ENCODE results near the gene C10orf143. TPM values are rescaled to one million over a fixed set of nuclear protein-coding genes. Genes with fewer than 3 reads are reported as not detected.

The C10orf143 gene
- total RNA-seq, 1 donor, result 2.5 TPM

GRCh38 chr10:130029209-130029608, 81.4 kb downstream of the C10orf143 start:
- H3K27me3 ChIP-seq (ENCODE audit: insufficient read depth, low read length), result no peaks in the 10 kb centered on the region
- H3K4me1 ChIP-seq (ENCODE audit: insufficient read depth, low read length), result peaks cover 14% of the 10 kb centered on the region
- H2AFZ ChIP-seq (ENCODE audit: low read length), result no peak overlapping the region
- H3K36me3 ChIP-seq (ENCODE audit: insufficient read depth, low read length), result no peaks in the 10 kb centered on the region
- TF ChIP-seq, protein P1, sequence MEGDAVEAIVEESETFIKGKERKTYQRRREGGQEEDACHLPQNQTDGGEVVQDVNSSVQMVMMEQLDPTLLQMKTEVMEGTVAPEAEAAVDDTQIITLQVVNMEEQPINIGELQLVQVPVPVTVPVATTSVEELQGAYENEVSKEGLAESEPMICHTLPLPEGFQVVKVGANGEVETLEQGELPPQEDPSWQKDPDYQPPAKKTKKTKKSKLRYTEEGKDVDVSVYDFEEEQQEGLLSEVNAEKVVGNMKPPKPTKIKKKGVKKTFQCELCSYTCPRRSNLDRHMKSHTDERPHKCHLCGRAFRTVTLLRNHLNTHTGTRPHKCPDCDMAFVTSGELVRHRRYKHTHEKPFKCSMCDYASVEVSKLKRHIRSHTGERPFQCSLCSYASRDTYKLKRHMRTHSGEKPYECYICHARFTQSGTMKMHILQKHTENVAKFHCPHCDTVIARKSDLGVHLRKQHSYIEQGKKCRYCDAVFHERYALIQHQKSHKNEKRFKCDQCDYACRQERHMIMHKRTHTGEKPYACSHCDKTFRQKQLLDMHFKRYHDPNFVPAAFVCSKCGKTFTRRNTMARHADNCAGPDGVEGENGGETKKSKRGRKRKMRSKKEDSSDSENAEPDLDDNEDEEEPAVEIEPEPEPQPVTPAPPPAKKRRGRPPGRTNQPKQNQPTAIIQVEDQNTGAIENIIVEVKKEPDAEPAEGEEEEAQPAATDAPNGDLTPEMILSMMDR (IDR thresholded peaks at IDR 0.05; ENCODE audit: extremely low read depth, low read depth, low read length), result no peak
- peak overlapping the region; percentile 67 for H3K27ac ChIP-seq (ENCODE audit: low read depth, low read length)
- no peaks in the 10 kb centered on the region for H3K79me2 ChIP-seq (ENCODE audit: insufficient read depth, low read length)
- no peaks in the 10 kb centered on the region for H4K20me1 ChIP-seq (ENCODE audit: insufficient read depth, low read length)
- DNase-seq (ENCODE audit: insufficient read length, low spot score, missing footprints), result peak; percentile 46
- H3K4me2 ChIP-seq (ENCODE audit: insufficient read depth, low read length), result no peak overlapping the region
- no peak overlapping the region for H3K4me3 ChIP-seq (ENCODE audit: insufficient read depth, low read length)
- no peaks in the 10 kb centered on the region for H3K9me3 ChIP-seq (ENCODE audit: low read depth, low read length)

DNA sequence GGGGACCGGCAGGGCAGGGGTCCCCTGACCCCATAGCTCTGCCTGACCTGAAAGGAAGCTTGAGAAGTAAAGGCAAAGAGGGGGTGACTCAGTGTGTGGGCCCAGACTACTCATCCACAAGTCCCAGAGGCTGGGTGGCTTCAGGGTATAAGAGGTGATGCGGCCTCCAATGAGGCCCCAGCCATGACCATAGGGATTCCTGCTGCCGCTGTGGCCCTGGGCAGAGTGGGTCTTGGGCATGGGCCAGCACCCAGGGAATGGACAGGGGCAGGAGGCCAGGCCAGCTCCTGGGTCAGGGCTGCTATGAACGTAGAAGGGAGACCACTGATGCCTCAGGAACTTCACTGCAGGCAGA, 82.2 kb downstream of the C10orf143 start:
- H3K79me2 ChIP-seq (ENCODE audit: insufficient read depth, low read length), result no peaks in the 10 kb centered on the region

GRCh38 chr10:130027716-130028464, 82.7 kb downstream of the C10orf143 start:
- Histone ChIP-seq H3K4me3 (ENCODE audit: insufficient read depth, low read length) (no peak overlapping the region), H3K27me3 (ENCODE audit: insufficient read depth, low read length) (no peaks in the 10 kb centered on the region), H3K27ac (ENCODE audit: low read depth, low read length) (peak overlapping the region; percentile 67), H3K4me1 (ENCODE audit: insufficient read depth, low read length) (peaks cover 18% of the 10 kb centered on the region), H3K9me3 (ENCODE audit: low read depth, low read length) (no peaks in the 10 kb centered on the region), H2AFZ (ENCODE audit: low read length) (peak overlapping the region; percentile 79), H4K20me1 (ENCODE audit: insufficient read depth, low read length) (no peaks in the 10 kb centered on the region), H3K4me2 (ENCODE audit: insufficient read depth, low read length) (no peak overlapping the region), H3K79me2 (ENCODE audit: insufficient read depth, low read length) (no peaks in the 10 kb centered on the region), H3K36me3 (ENCODE audit: insufficient read depth, low read length) (no peaks in the 10 kb centered on the region)
- DNase-seq (ENCODE audit: insufficient read length, low spot score, missing footprints), result peak; percentile 75
- TF ChIP-seq, protein P1 (IDR thresholded peaks at IDR 0.05; ENCODE audit: extremely low read depth, low read depth, low read length), result no peak

More for the DNA sequence above, 82.2 kb downstream of the C10orf143 start:
- H3K4me1 ChIP-seq (ENCODE audit: insufficient read depth, low read length), result peaks cover 14% of the 10 kb centered on the region
- TF ChIP-seq, protein P1 (IDR thresholded peaks at IDR 0.05; ENCODE audit: extremely low read depth, low read depth, low read length), result no peak
- no peaks in the 10 kb centered on the region for H4K20me1 ChIP-seq (ENCODE audit: insufficient read depth, low read length)
- H3K9me3 ChIP-seq (ENCODE audit: low read depth, low read length), result no peaks in the 10 kb centered on the region
- H2AFZ ChIP-seq (ENCODE audit: low read length), result peak overlapping the region; percentile 79
- peak; percentile 92 for DNase-seq (ENCODE audit: insufficient read length, low spot score, missing footprints)
- no peak overlapping the region for H3K4me3 ChIP-seq (ENCODE audit: insufficient read depth, low read length)
- H3K36me3 ChIP-seq (ENCODE audit: insufficient read depth, low read length), result no peaks in the 10 kb centered on the region
- peak overlapping the region; percentile 67 for H3K27ac ChIP-seq (ENCODE audit: low read depth, low read length)
- H3K27me3 ChIP-seq (ENCODE audit: insufficient read depth, low read length), result no peaks in the 10 kb centered on the region
- no peak overlapping the region for H3K4me2 ChIP-seq (ENCODE audit: insufficient read depth, low read length)

DNA sequence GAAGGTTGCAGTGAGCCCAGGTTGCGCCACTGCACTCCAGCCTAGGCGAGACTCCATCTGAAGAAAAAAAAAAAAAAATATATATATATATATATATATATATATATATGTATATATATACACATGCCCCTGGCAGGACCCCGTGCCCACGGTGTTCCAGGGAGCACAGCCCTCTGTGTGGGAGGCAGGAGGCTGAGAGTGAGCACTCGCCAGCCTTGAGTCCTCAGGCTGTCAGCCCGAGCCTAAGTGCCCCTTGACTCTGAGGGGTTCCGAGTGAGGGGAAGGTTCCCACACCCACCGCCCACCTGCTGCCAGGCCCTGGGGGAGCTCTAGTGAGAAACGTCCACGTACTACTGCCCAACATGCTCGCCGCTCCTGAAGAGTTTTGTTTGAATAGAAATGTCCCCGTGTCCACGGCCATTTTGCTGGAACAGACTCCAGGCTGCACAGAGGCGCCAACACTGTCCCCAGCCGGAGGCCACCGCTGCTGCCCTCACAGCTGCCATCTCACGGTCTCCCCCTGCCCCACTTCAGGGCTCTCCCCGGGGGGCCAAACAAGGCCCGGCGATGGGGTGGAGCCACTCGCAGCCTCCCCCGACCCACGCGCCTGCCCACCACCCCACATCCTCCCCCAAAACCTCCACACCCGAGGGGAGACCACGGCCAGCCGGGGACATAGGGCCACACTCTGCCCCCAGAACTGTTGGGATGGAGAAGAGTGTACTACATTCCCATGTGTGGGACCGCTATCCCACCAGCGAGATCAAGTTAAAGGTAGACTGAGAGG, 83.8 kb downstream of the C10orf143 start:
- no peak for DNase-seq (ENCODE audit: insufficient read length, low spot score, missing footprints)
- TF ChIP-seq, protein P1 (IDR thresholded peaks at IDR 0.05; ENCODE audit: extremely low read depth, low read depth, low read length), result no peak

More for the DNA sequence above, 83.8 kb downstream of the C10orf143 start:
- Histone ChIP-seq H3K4me2 (ENCODE audit: insufficient read depth, low read length) (no peak overlapping the region), H3K27me3 (ENCODE audit: insufficient read depth, low read length) (no peaks in the 10 kb centered on the region), H3K4me3 (ENCODE audit: insufficient read depth, low read length) (no peak overlapping the region), H3K36me3 (ENCODE audit: insufficient read depth, low read length) (no peaks in the 10 kb centered on the region), H4K20me1 (ENCODE audit: insufficient read depth, low read length) (no peaks in the 10 kb centered on the region), H3K79me2 (ENCODE audit: insufficient read depth, low read length) (no peaks in the 10 kb centered on the region), H3K9me3 (ENCODE audit: low read depth, low read length) (no peaks in the 10 kb centered on the region), H3K4me1 (ENCODE audit: insufficient read depth, low read length) (peaks cover 27% of the 10 kb centered on the region), H3K27ac (ENCODE audit: low read depth, low read length) (no peak overlapping the region), H2AFZ (ENCODE audit: low read length) (no peak overlapping the region)
